ENCODE measurements around the gene PROZ.
"Not testable (repeated sequence)": the region's sequence is repeated elsewhere in the genome, so short reads cannot be mapped to it uniquely, and the experiment has no call there.

The PROZ gene, protein sequence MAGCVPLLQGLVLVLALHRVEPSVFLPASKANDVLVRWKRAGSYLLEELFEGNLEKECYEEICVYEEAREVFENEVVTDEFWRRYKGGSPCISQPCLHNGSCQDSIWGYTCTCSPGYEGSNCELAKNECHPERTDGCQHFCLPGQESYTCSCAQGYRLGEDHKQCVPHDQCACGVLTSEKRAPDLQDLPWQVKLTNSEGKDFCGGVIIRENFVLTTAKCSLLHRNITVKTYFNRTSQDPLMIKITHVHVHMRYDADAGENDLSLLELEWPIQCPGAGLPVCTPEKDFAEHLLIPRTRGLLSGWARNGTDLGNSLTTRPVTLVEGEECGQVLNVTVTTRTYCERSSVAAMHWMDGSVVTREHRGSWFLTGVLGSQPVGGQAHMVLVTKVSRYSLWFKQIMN

DNA sequence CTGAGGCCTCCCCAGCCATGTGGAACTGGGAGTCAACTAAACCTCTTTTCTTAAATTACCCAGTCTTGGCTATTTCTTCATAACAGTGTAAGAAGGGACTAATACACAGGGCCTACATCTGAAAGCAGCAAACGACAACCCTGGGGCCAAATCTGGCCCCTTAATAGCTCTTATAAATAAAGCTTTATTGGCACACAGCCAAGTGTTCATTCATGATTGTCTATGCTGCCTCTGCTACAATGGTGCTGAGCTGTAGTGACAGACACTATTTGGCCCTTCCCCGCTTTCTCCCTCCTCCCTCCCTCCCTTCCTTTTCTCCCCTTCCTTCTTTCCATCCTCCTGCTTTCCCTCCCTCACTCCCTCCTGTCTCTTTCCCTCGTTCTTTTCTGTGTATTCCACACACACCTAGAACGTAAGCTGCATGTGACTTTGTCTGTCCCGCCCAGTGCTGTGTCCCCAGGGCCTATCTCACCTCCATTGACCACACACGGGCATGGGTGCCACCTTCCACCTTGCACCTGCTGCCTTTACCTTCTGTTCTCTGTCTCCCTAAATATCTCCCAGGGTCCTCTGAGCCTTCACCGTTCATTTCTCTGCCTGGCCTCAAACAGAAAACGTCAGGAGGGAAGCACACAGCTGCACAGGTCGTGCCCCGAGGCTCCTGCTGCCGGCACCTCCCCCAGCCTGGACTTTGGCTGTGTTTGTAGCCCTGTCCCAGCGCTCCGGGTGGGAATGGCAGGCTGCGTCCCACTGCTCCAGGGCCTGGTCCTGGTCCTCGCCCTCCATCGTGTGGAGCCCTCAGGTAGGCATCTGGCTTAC is at the start of gene PROZ:
Gene PROZ (plus strand): TSS at position 720 of the 819 bp plus-strand sequence. CDS start 13 bp downstream, at position 733.
- no peak for DNase-seq (ENCODE audit: low spot score)

DNA sequence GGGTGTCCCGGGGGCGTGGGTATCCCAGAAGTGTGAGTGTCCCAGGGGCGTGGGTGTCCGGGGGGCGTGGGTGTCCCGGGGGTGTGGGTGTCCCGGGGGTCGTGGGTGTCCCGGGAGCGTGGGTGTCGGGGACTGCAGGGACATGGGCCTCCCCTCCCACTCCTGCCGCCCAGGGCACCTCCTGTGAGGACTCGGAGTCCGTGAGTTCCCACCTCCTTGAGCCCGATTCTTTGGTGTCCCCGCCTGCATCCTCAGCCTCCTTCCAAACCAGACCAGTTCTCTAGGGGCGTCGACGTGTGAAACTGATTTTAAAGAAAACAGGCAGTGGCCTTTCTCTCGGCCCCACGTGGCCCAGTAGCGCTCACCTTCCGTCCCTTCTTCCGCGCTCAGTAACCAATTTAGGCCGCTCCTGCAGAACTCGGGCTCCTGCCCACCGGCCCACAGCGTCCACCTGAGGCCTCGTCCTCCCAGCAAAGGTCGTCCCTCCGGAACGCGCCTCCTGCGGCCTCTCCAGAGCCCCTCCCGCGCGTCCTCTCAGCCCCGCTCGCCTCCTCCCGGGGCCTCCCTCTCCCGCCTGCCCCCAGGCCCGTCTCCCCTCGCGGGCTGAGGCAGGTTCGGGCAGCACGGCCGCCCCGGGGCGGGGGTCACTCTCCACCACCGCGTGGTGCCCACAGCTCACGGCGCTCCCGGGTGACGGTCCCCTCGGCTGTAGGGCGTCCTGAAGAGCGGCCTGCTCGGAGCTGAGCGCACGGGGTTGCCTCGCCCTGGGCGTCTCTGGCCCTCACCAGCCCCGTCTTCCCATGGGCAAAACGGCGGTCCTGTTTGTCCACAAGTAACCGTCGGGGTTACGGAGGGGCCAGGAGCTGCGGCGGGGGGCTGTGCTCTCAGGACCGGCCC is 49.0 kb upstream of the PROZ start:
- DNase-seq (ENCODE audit: low spot score) = no peak

DNA sequence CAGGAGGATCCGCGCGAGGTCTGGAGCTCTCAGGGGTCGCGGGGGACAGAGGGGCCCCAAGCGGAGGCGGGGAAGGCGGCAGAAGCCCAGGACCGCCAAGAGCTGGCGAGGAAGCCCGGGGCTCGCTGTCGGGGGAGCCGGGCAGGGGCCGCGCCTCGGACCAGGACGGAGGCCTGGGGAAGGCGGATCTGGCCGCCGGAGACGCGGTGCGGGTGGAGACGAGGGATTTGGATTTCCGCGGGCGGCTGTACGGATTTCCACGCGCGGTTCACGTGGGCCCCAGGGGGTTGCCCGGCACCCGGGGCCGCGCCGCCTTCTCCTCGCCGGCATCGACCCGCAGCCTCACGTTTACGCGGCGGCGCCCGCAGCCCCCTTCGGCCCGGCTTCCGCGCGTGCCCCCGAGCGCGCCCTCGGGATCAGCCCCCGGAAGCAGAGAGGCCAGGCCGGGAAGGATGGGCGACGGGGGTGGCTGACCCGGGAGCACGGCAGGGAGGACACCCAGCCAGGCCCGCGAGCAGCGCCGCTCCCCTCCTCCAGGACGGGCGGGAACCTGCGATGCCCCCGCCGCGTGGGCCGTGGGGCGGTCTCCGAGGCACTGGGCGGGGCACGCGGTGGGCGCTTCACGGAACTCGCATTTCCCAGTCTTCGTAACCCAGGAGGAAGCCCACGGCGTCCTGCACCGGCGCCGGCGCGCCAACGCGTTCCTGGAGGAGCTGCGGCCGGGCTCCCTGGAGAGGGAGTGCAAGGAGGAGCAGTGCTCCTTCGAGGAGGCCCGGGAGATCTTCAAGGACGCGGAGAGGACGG is 48.2 kb upstream of the PROZ start:
- no peak for DNase-seq (ENCODE audit: low spot score)

DNA sequence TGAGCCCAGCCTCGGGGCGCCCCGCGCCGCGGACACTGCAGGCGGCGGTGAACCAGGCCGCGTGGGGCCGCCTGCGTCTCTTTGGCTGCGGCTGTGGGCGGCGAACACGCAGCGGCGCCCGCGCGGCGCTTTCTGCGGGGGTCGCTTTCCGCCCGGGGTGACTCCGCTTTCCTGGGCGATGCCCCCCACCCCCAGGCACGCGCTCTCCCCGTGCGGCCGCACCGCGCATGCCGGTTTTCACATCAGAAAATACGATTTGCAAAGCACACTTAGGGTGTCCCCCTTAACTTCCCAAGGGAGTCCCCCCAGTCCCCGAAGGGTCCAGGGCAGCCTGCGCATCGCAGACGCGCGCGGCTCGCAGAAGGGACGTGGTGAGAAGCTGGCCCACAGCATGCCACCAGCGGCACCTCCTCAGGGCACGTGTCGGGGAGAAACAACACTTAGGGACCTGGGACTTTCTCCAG is 47.6 kb upstream of the PROZ start:
- DNase-seq (ENCODE audit: low spot score) = no peak

DNA sequence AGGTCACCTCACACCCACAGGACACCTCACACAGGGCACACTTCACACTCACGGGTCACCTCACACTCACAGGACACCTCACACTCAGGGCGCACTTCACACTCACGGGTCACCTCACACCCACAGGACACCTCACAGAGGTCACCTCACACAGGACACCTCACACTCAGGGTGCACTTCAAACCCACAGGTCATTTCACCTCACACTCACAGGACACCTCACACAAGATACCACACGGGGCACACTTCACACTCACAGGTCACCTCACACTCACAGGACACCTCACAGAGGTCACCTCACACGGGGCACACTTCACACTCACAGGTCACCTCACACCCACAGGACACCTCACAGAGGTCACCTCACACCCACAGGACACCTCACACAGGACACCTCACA is 46.6 kb upstream of the PROZ start:
- DNase-seq (ENCODE audit: low spot score) = not testable (repeated sequence)

DNA sequence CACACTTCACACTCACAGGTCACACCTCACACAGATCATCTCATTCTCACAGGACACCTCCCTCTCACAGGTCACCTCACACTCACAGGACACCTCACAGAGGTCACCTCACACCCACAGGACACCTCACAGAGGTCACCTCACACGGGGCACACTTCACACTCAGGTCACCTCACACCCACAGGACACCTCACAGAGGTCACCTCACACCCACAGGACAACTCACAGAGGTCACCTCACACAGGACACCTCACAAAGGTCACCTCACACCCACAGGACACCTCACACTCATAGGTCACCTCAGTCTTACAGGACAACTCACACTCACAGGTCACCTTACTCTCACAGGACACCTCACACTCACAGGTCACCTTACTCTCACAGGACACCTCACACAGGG is 46.0 kb upstream of the PROZ start:
- DNase-seq (ENCODE audit: low spot score) = not testable (repeated sequence)

DNA sequence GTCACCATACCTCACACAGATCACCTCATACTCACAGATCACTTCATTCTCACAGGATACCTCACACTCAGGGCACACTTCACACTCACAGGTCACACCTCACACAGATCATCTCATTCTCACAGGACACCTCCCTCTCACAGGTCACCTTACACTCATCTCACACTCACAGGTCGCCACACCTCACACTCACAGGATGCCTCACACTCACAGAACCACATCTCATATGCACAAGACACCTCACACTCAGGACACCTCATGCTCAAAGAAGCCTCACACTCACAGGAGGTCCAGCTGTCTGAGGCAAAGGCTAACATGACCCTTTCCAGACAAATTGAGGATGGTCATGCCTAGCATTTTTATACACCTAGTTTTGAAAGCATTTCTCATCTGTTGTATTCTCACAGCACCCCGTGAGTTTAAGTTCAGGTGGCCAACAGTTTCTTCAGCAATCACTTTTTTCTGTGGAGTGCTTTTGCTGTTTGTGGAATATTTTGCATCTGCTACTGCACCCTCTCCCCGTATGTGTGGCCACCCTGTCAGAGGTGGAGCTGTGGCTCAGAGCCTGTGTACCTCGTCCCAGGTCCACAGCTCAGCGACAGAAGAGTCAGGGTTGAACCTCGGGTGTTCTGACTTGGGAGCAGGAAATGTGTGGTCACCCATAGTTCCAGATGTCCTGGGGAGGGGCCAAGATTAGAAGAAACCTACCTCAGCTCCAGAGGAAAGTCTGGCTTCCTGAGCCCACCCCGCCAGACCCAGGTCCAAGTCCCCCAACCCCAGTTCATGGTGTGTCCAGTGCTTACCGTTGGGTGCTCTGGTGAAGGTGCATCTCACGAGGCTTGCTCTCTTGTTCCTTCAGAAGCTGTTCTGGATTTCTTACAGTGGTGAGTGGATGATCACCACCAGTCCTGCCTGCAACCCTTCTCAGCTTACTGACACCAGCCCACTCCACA is 45.3 kb upstream of the PROZ start:
- no peak for DNase-seq (ENCODE audit: low spot score)

DNA sequence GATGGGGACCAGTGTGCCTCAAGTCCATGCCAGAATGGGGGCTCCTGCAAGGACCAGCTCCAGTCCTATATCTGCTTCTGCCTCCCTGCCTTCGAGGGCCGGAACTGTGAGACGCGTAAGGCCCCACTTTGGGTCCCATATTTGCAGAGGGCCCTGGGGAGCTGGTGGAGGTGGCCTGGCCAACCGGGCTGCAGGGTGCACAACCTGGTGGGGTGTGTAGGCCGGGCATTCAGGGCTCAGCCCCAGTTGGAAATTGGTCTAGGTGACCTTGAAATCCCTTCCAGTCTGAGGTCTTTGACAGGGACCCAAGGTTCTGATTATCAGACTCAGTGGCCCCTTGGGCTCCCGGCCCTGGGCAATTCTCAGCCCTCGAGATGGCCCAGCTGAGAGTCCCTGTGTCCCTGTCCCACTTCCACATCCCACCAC is 44.6 kb upstream of the PROZ start:
- DNase-seq (ENCODE audit: low spot score) = no peak

DNA sequence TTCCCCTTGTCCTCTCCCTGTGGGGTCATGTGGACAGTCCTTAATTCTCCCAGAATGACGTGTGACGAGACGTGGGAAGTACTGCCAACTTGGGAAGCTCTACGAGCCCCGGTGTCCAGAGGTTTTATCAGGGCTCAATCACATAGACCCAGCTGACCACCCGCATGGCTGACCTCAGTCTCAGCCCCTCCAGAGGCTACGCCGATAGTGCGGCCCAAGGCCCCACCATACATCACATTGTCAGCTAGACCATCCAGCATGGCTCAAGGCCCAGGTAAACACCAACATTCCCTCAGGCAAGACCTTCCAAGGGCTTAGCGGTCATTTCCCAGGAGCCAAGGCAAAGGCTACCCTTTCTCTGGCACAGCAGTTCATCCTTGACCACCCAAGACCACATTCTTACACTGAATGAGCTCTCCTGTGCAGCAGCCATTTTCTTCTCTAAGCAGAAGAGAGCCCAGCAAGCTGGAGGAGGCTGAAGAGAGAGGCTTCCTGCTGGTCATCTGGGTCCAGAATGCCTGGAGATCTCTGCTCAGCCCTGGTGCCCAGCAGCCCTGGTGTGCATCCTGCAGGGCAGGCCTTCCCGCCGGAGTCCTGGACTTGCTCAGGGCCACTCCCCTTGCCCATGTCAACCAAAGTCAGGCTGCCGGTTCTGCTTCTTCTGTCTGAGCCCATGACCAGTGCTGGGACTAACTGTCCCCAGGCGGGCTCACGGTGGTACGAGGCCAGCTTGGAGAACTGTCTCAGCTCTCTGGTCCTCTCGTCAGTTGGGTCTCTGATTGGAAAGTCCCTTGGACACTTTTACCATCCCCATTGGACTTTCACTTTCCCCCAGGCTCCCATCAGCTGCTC is 43.7 kb upstream of the PROZ start:
- DNase-seq (ENCODE audit: low spot score) = no peak

DNA sequence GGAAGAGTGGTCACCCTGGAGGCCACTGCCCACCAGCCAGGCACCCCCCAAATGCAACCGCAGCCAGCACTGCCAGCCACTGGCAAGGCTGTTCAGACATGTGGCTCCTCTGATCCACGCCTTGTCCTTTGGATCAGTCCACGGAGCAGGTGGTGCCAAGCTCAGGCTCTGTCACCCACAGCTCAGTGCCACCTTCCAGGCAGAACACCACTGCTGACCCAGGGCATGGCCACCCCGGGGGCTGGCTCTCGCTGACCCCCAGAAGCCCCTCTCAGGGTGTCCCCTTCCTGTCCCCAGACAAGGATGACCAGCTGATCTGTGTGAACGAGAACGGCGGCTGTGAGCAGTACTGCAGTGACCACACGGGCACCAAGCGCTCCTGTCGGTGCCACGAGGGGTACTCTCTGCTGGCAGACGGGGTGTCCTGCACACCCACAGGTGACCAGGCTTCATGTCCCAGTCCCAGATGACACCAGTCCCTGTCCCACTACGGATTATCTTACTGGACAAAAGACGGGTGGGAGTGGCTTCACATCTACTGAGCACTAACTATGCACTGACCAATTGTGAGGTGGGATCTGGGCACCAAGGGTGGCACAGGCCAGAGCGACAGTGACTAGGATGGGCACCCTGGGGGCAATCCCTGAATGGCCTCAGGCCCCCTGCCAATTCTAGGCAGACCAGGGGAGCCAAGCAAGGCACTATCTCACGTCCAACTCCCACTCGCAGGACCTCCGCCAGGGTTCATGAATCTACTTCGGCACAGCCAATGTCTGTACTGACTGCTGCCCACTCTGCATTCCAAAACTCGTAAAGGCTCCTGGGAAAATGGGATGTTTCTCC is 42.9 kb upstream of the PROZ start:
- no peak for DNase-seq (ENCODE audit: low spot score)

DNA sequence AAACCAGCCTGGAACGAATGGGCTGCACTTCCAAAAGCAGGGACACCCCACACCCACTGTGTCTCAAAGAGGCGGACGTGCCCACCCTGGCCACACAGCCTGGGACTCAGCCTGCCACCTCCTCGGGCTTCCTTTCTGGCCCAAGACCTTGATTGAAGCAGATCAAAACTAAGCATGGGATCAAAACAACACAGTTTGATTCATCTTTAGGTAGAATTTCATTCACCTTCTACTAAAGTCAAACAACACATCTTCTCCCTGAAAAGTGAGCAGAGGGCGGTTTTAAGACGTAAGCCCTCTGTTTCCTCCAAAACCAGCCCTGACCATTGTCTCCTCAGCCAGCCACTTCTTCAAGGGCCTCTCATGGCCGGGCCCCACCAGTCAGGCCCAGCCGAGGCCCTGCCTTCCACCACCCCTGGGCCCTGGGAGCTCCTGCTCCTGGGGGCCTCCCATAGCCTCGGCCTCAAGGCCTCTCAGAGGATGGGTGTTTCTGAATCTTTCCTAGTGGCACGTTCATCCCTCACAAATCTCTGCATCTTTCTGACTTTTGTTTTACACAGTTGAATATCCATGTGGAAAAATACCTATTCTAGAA is 42.1 kb upstream of the PROZ start:
- no peak for DNase-seq (ENCODE audit: low spot score)

DNA sequence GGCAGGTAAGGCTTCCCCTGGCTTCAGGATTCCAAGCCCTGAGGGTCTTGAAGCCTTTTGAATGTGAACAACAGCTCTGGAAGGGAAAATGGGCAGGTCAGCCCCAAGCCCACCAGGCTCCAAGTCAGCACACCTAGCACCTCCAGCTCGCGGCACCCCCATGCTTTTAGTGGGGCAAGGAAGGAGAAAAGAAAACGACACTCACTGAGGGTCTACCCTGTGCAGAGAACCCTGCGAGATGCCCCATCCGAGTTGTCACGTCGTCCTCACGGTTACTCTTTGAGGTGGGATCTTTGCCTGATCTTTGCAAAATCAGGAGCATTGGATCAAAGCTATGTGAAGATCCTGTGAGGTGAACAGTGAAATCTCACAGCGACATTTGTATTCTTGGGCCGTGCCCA is 41.6 kb upstream of the PROZ start:
- no peak for DNase-seq (ENCODE audit: low spot score)

DNA sequence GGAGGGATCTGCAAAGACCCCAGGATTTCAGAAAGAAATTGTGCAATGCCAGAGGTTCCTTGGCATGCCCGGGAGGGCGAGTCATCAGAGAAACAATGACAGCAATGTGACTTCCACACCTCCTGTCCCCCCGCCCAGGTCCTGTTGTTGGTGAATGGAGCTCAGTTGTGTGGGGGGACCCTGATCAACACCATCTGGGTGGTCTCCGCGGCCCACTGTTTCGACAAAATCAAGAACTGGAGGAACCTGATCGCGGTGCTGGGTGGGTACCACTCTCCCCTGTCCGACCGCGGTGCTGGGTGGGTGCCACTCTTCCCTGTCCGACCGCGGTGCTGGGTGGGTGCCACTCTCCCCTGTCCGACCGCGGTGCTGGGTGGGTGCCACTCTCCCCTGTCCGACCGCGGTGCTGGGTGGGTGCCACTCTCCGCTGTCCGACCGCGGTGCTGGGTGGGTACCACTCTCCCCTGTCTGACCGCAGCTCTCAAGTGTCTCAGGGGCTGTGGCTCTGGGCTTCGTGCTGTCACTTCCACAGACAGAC is 41.0 kb upstream of the PROZ start:
- no peak for DNase-seq (ENCODE audit: low spot score)

DNA sequence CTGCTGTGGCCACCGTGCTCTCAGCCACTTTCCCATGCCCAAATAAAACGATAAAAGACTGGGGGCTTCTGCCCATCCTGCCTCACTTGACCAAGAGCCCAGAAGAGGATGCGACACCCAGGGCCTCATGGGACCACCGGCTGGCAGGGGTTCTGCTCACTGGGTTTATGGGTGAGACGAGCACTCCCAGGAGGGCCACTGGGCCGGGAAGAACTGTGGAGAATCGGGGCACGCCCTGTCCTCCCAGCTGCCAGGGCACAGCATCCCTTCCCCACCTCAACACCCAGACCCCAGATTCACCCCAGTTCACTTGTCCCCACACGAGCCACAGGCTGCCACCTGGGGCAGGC is 40.6 kb upstream of the PROZ start:
- no peak for DNase-seq (ENCODE audit: low spot score)

DNA sequence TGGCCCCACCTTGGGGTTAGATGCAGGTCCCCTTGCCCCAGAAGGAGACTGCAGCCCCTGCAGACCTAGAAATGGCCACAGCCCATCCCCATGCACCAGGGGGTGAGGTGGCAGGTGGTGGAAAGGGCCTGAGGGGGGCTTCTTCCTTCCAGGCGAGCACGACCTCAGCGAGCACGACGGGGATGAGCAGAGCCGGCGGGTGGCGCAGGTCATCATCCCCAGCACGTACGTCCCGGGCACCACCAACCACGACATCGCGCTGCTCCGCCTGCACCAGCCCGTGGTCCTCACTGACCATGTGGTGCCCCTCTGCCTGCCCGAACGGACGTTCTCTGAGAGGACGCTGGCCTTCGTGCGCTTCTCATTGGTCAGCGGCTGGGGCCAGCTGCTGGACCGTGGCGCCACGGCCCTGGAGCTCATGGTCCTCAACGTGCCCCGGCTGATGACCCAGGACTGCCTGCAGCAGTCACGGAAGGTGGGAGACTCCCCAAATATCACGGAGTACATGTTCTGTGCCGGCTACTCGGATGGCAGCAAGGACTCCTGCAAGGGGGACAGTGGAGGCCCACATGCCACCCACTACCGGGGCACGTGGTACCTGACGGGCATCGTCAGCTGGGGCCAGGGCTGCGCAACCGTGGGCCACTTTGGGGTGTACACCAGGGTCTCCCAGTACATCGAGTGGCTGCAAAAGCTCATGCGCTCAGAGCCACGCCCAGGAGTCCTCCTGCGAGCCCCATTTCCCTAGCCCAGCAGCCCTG is 40.0 kb upstream of the PROZ start:
- no peak for DNase-seq (ENCODE audit: low spot score)

DNA sequence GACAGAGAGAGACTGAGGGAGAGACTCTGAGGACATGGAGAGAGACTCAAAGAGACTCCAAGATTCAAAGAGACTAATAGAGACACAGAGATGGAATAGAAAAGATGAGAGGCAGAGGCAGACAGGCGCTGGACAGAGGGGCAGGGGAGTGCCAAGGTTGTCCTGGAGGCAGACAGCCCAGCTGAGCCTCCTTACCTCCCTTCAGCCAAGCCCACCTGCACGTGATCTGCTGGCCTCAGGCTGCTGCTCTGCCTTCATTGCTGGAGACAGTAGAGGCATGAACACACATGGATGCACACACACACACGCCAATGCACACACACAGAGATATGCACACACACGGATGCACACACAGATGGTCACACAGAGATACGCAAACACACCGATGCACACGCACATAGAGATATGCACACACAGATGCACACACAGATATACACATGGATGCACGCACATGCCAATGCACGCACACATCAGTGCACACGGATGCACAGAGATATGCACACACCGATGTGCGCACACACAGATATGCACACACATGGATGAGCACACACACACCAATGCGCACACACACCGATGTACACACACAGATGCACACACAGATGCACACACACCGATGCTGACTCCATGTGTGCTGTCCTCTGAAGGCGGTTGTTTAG is 39.2 kb upstream of the PROZ start:
- no peak for DNase-seq (ENCODE audit: low spot score)

All from CD4-positive, alpha-beta T cell treated with Interleukin-6 at 100 ng/mL for 8 hours (primary cell).